GM12878 (cell line): Measurements from ENCODE around the gene BTG2. TPM values are rescaled to one million over a fixed set of nuclear protein-coding genes. Genes with fewer than 3 reads are reported as not detected.

Experiments used
- ATAC-seq: fragments of 200-7000 bp; cut with Tn5 transposase; 3 replicates; pipeline ENCODE4 v1.9.1; 2020; ENCODE audit warnings: mild to moderate bottlenecking, moderate library complexity
- BruUV-seq: library from RNA; stranded (reverse); fragments of 400-500 nt; replicated peaks from 2 replicates; lab custom pipeline; 2021; lab: Mats Ljungman, UMichigan
- CTCF ChIA-PET: fragments of 300-600 bp; sonication (Branson Sonifier 250); formaldehyde crosslinking; extraction: SDS; loops from one replicate; lab custom pipeline; 2021; ENCODE audit warnings: inconsistent platforms; lab: Yijun Ruan, JAX
- POLR2A ChIA-PET: fragments of 350-600 bp; formaldehyde crosslinking; extraction: SDS; loops from one replicate; lab custom pipeline; 2021; ENCODE audit warnings: inconsistent platforms; lab: Charles Lee
- RAD21 ChIA-PET: fragments of 300-600 bp; sonication (Branson Sonifier 250); formaldehyde crosslinking; loops from one replicate; lab custom pipeline; 2023; ENCODE audit warnings: antibody characterized with exemption; ENCODE audit not compliant: unreplicated experiment; lab: Charles Lee
- SMC1A ChIA-PET: fragments of 300-600 bp; sonication (Branson Sonifier 250); formaldehyde crosslinking; loops from one replicate; lab custom pipeline; 2023; ENCODE audit not compliant: unreplicated experiment, uncharacterized antibody; lab: Charles Lee
- DNase-seq: peaks from one replicate; pipeline ENCODE4 v3.0.0-alpha.2; 2011; ENCODE audit warnings: low read depth, low spot score
- FAIRE-seq: peaks from 3 replicates; lab custom pipeline; 2011; peaks lifted over from hg19 to GRCh38; lab: Jason Lieb, UNC
- H2AFZ ChIP-seq: 2 replicates; pipeline ENCODE4 v1.6.0; 2011; ENCODE audit warnings: low read depth, low read length, control low read depth; ENCODE audit not compliant: control insufficient read depth
- H3K27ac ChIP-seq: 2 replicates; pipeline ENCODE4 v1.5.1; 2011; ENCODE audit warnings: control low read depth; ENCODE audit not compliant: control insufficient read depth, insufficient read depth
- H3K27me3 ChIP-seq, 2 experiments: replicated peaks in 1 of 2; 2 replicates each; pipeline versions ENCODE4 v1.6.0 to v1.6.1; 2011; ENCODE audit warnings: low read length in 1 of 2; ENCODE audit not compliant: control insufficient read depth in 2 of 2, insufficient read depth in 2 of 2
- H3K36me3 ChIP-seq, 2 experiments: 2 replicates each; pipeline ENCODE4 v1.5.1; 2011; ENCODE audit warnings: low read length in 1 of 2; ENCODE audit not compliant: control insufficient read depth in 2 of 2, insufficient read depth in 2 of 2
- H3K4me1 ChIP-seq: 2 replicates; pipeline ENCODE4 v1.6.1; 2011; ENCODE audit warnings: mild to moderate bottlenecking, low read length, moderate library complexity, mixed read lengths; ENCODE audit not compliant: control insufficient read depth, insufficient read depth
- H3K4me2 ChIP-seq: 2 replicates; pipeline ENCODE4 v1.6.0; 2011; ENCODE audit warnings: control low read depth; ENCODE audit not compliant: control insufficient read depth, insufficient read depth
- H3K4me3 ChIP-seq: fragments of 200-600 bp; sonication (generic); 2 replicates; pipeline ENCODE4 v1.5.1; 2016
- H3K79me2 ChIP-seq: 2 replicates; pipeline ENCODE4 v1.6.0; 2011; ENCODE audit warnings: low read length; ENCODE audit not compliant: control insufficient read depth, insufficient read depth
- H3K9ac ChIP-seq: 2 replicates; pipeline ENCODE4 v1.8.0; 2011; ENCODE audit warnings: low read length, control low read depth, mixed read lengths; ENCODE audit not compliant: control insufficient read depth, insufficient read depth
- H3K9me3 ChIP-seq: replicated peaks from 3 replicates; pipeline ENCODE4 v1.5.1; 2011; ENCODE audit warnings: mild to moderate bottlenecking, low read length; ENCODE audit not compliant: control insufficient read depth, insufficient read depth
- H4K20me1 ChIP-seq: 2 replicates; pipeline ENCODE4 v1.6.0; 2011; ENCODE audit not compliant: control insufficient read depth, insufficient read depth
- ASH2L ChIP-seq: fragments of 300-600, 200-600 bp; sonication (generic); IDR thresholded peaks from 2 replicates; pipeline ENCODE4 v1.6.1; 2017; ENCODE audit warnings: low read depth, mild to moderate bottlenecking, borderline replicate concordance
- EGR1 ChIP-seq, 2 experiments: IDR thresholded peaks; 1 replicate in 1 of 2; 2 replicates in 1 of 2; pipeline ENCODE4 v1.6.1; 2011 to 2012; ENCODE audit warnings: low read depth in 2 of 2, low read length in 2 of 2, borderline replicate concordance in 1 of 2, mild to moderate bottlenecking in 1 of 2, moderate library complexity in 1 of 2
- IKZF1 ChIP-seq: fragments of 450-650 bp; conservative IDR thresholded peaks from 2 replicates; pipeline ENCODE4 v1.6.1; 2017; ENCODE audit warnings: antibody characterized with exemption, mild to moderate bottlenecking
- MEF2B ChIP-seq: fragments of 450-650 bp; IDR thresholded peaks from 2 replicates; pipeline ENCODE4 v1.6.1; 2018; ENCODE audit warnings: mild to moderate bottlenecking, moderate library complexity; ENCODE audit not compliant: partially characterized antibody, poor library complexity, severe bottlenecking
- PBX3 ChIP-seq: IDR thresholded peaks from 2 replicates; pipeline ENCODE4 v1.6.1; 2011; ENCODE audit warnings: mild to moderate bottlenecking, low read depth, low read length, moderate library complexity; ENCODE audit not compliant: insufficient replicate concordance
- SMAD5 ChIP-seq: IDR thresholded peaks from 2 replicates; pipeline ENCODE4 v1.6.1; 2016; ENCODE audit warnings: antibody characterized with exemption, low read depth
- YY1 ChIP-seq: IDR thresholded peaks from 2 replicates; pipeline ENCODE4 v1.6.1; 2011; ENCODE audit warnings: low read depth, mild to moderate bottlenecking, low read length
- ZNF592 ChIP-seq: fragments of 450-650 bp; IDR thresholded peaks from 2 replicates; pipeline ENCODE4 v1.6.1; 2017; ENCODE audit warnings: mild to moderate bottlenecking, moderate library complexity
- WGBS: methylation state at CpG from one replicate; pipeline ENCODE4 v1.1.6; 2016; ENCODE audit warnings: low lambda C conversion rate; ENCODE audit not compliant: insufficient replicate concordance, insufficient coverage; ENCODE audit errors: missing lambda C conversion rate; 5-methylcytosine and 5-hydroxymethylcytosine counted together
- in situ Hi-C: fragments of 300-500 bp; cut with MboI; formaldehyde crosslinking; loops from 9 replicates; pipeline ENCODE4 v1.14.3; 2018; ENCODE audit warnings: mixed read lengths
- intact Hi-C: fragments of 100-400 bp; cut with micrococcal nuclease; formaldehyde crosslinking; loops from one replicate; pipeline ENCODE4 v1.14.2; 2022; ENCODE audit not compliant: unreplicated experiment
- polyA plus RNA-seq, 11 experiments: library from polyadenylated mRNA; depleted of rRNA in 4 of 11; unstranded in 6 of 11; stranded (reverse) in 5 of 11; fragments of >200 nt; fragmentation: Nextera tagmentation in 4 of 11; fragmentation: Illumina TruSeq in 1 of 11; extraction: Ambion mirVana in 4 of 11; extraction: Trizol in 1 of 11; gene quantifications; 1 replicate in 1 of 11; 2 replicates in 10 of 11; pipeline versions ENCODE4 v1.2.1 to v1.2.3, GENCODE V29; 2011 to 2016; ENCODE audit warnings: inconsistent platforms in 2 of 11, missing spikeins in 2 of 11, low read depth in 1 of 11
- total RNA-seq, 4 experiments: library from RNA; depleted of rRNA in 3 of 4; stranded (reverse); fragments of >200 nt in 3 of 4; fragmentation: Illumina TruSeq in 1 of 4; extraction: Trizol in 1 of 4; gene quantifications; 2 replicates each; pipeline versions ENCODE4 v1.2.1 to v1.2.3, GENCODE V29; 2013 to 2021

Gene BTG2
- total and polyA plus RNA-seq, 10 of the 15 experiments (the other 5 are each of a cell fraction or from before 2014, with no cell fraction given): 23.3 to 160 (median 98.1) TPM

GRCh38 chr1:203296460-203297073, 8.8 kb upstream of the BTG2 start:
- Histone ChIP-seq H4K20me1 (no peaks in the 10 kb centered on the region), H3K36me3 (no peaks in the 10 kb centered on the region), H2AFZ (no peak overlapping the region), H3K4me1 (peaks cover 44% of the 10 kb centered on the region), H3K4me3 (no peak overlapping the region), H3K4me2 (no peak overlapping the region), H3K27ac (no peak overlapping the region), H3K79me2 (0 out of 2 replicates have a peak, but pooled peaks cover 2% of the 10 kb centered on the region), H3K9me3 (no peaks in the 10 kb centered on the region), H3K27me3 (no peaks in the 10 kb centered on the region), H3K9ac (no peak overlapping the region)
- ChIA-PET POLR2A (interaction anchor here (0.8 to 20.0 kb wide), 5 partner anchors 9 to 27 kb away, joined by 4 to 395 read pairs (median 9); partner anchors contain the start of gene BTG2), SMC1A (interaction anchor here (30.2 kb wide), 1 partner anchor 27 kb away, joined by 590 read pairs; no protein-coding TSS in a partner anchor), RAD21 (interaction anchor here (23.8 to 30.0 kb wide), 2 partner anchors 13 to 27 kb away, joined by 470 to 541 read pairs; partner anchors contain the start of gene BTG2), CTCF (interaction anchor here (1.0 to 3.1 kb wide), 3 partner anchors 11 to 28 kb away, joined by 3 to 12 read pairs (median 3); no protein-coding TSS in a partner anchor)
- WGBS: 98% methylated on average over 7 of the region's 7 CpGs
- ATAC-seq (no peak), DNase-seq (no peak), FAIRE-seq (no peak)
- TF ChIP-seq ASH2L (no peak), MEF2B (peak; percentile 61)
- in situ Hi-C loops (loop anchor here (25.0 kb wide), 1 partner anchor 1216 kb away; the partner anchor contains the start of gene MDM4), intact Hi-C loops (no loop called here)
- no TSS peak for BruUV-seq

GRCh38 chr1:203299169-203299568, 6.2 kb upstream of the BTG2 start:
- Histone ChIP-seq H4K20me1 (no peaks in the 10 kb centered on the region), H2AFZ (peak overlapping the region; percentile 11), H3K9me3 (no peaks in the 10 kb centered on the region), H3K27me3 (no peaks in the 10 kb centered on the region), H3K36me3 (no peaks in the 10 kb centered on the region), H3K4me2 (peak overlapping the region; percentile 91), H3K27ac (peak overlapping the region; percentile 80), H3K4me1 (peaks cover 55% of the 10 kb centered on the region), H3K79me2 (peaks cover 4% of the 10 kb centered on the region), H3K4me3 (peak overlapping the region; percentile 43; the same call in 1 of the 2 replicates), H3K9ac (peak overlapping the region; percentile 64)
- in situ Hi-C loops: loop anchor here (25.0 kb wide), 1 partner anchor 1213 kb away; the partner anchor contains the start of gene MDM4
- ChIA-PET SMC1A (interaction anchor here (0.8 to 3.5 kb wide), 7 partner anchors 11 to 157 kb away, joined by 3 to 74 read pairs (median 11); no protein-coding TSS in a partner anchor), CTCF (interaction anchor here (0.6 to 4.4 kb wide), 15 partner anchors 10 to 189 kb away, joined by 3 to 70 read pairs (median 6); no protein-coding TSS in a partner anchor), RAD21 (interaction anchor here (0.9 to 2.8 kb wide), 11 partner anchors 10 to 41 kb away, joined by 3 to 23 read pairs (median 5); no protein-coding TSS in a partner anchor), POLR2A (interaction anchor here (0.6 to 4.4 kb wide), 7 partner anchors 8 to 22 kb away, joined by 3 to 146 read pairs (median 7); no protein-coding TSS in a partner anchor)
- ATAC-seq: peak; percentile 72
- intact Hi-C loops: no loop called here
- no TSS peak for BruUV-seq
- no peak for FAIRE-seq
- DNase-seq: no peak
- 17% methylated on average over 4 of the region's 4 CpGs for WGBS
- no peak for TF ChIP-seq ZNF592
- TF ChIP-seq YY1: 0 out of 2 replicates have a peak, but pooled peaks have one; percentile 20
- peak; percentile 9; the same call in 1 of the 2 replicates for TF ChIP-seq IKZF1
- TF ChIP-seq EGR1 (IDR thresholded peaks at IDR 0.05; ENCODE audit: borderline replicate concordance in 1 of 2, low read depth in 2 of 2, low read length in 2 of 2): no peak
- no peak for TF ChIP-seq SMAD5
- TF ChIP-seq PBX3: no peak
